ENCODE data around the gene RGS19. TPM values are rescaled to one million over a fixed set of nuclear protein-coding genes. Genes with fewer than 3 reads are reported as not detected.
A peak's percentile ranks its signal among the peaks of the same experiment; 100 is the strongest.

The RGS19 gene
- polyA plus RNA-seq, 12 donors = 3.9 to 19.6 (median 5.0) TPM; not detected in 1

GRCh38 chr20:64050261-64051032 lies 28.9 kb downstream of the RGS19 start:
- no peak for DNase-seq

DNA sequence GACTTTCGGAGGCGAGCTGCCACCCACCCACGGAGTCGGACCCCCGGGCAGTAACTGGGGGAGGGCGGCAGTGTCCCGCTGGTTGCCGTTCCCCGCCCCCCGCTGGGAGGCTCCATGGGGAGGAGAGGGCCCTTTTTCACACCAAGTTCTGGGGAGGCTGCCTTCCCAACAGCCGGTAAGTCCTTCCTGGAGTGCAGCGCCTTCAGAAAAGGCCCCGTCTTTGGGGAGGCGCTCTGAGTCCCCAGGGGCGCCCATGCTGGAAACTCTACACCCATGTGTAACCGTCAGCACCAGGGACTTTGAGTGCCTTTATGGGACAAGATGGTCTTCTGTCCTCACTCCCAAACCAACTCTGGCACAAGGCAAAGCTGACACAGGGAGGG lies 29.4 kb downstream of the RGS19 start:
- DNase-seq = no peak

GRCh38 chr20:64049060-64049877 lies 30.0 kb downstream of the RGS19 start, which contains the start of gene SOX18:
Gene SOX18, minus strand, starts transcription at chr20:64049639. Its CDS starts 123 bp downstream, at chr20:64049516.
- DNase-seq = no peak

GRCh38 chr20:64048402-64049044 lies 30.8 kb downstream of the RGS19 start:
- no peak for DNase-seq

- no peak for DNase-seq
Observed at GRCh38 chr20:64047968-64048401, 31.3 kb downstream of the RGS19 start.

DNA sequence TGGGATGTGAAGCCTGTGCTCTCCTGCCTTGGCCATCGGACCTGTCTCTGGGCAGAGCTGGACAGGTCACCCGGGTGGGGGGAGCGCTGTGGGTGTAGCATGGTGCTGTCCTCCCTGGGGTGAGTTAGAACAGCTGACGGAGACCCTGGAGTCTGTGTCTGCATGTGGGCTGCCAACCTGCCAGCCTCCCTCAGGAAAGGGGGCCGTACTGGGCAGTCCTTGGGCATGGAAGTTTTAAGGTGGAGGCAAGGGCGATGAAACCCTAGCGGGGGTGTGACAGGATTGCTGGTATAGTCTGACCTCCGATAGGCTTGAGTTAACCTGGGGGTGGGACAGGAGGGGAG lies 32.3 kb downstream of the RGS19 start:
- no peak for DNase-seq

GRCh38 chr20:64045346-64046011 lies 33.8 kb downstream of the RGS19 start:
- no peak for DNase-seq

GRCh38 chr20:64044484-64045247 lies 34.7 kb downstream of the RGS19 start:
- no peak for DNase-seq

DNA sequence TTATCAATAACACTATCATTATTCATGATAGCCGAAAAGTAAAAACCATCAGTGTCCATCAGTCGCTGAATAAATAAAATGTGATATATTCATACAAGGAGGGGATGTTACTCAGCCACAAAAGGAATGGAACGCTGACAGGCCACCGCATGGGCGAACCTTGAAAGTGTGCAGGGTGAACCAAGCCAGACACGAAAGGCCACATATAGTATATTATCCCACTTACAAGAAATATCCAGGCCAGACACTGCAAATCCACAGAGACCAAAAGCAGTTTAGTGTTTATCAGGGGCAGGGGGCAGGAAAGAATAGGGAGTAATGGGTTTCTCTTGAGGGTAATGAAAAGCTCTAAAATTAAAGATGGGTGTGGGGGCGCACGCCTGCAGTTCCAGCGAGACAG lies 35.5 kb downstream of the RGS19 start:
- no peak for DNase-seq

- no peak for DNase-seq
Observed at GRCh38 chr20:64042054-64042781, 37.1 kb downstream of the RGS19 start.

- DNase-seq = no peak
Observed at GRCh38 chr20:64041781-64042053, 37.6 kb downstream of the RGS19 start.

DNA sequence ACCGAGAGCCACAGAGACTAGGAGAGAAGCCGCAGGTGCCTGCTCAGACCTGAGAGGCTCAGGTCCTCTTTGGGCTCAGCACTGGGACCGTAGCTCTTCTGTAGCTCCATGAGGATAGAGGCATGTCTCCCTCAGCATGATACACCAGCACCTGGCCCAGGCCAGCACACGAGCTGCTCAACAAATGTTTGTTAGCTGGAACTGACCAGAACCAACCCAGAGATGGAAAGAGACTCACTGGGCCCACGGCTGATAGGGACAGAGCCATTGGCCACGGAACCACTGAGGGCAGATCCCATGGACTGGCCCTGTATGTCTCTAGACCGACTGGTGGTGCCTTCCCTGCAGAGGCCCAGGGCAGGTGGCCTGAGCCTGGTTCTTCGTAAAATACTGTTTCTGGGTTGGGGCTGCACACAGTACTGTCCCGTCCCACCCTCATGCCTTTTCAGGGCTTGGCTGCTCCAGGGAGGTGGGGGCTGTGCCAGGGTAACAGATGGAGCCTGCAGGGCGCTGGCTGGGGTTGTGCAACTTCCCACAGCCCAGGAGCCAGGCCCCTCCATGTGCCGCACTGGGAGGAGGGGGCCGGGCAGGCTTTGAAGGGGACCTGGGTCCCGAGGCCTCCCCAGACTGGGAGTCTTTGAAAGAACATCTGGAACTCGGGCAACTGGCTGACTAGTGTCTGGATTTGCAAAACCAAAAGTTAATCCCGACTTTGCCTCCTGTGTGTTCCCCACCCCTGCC lies 38.1 kb downstream of the RGS19 start:
- no peak for DNase-seq

DNA sequence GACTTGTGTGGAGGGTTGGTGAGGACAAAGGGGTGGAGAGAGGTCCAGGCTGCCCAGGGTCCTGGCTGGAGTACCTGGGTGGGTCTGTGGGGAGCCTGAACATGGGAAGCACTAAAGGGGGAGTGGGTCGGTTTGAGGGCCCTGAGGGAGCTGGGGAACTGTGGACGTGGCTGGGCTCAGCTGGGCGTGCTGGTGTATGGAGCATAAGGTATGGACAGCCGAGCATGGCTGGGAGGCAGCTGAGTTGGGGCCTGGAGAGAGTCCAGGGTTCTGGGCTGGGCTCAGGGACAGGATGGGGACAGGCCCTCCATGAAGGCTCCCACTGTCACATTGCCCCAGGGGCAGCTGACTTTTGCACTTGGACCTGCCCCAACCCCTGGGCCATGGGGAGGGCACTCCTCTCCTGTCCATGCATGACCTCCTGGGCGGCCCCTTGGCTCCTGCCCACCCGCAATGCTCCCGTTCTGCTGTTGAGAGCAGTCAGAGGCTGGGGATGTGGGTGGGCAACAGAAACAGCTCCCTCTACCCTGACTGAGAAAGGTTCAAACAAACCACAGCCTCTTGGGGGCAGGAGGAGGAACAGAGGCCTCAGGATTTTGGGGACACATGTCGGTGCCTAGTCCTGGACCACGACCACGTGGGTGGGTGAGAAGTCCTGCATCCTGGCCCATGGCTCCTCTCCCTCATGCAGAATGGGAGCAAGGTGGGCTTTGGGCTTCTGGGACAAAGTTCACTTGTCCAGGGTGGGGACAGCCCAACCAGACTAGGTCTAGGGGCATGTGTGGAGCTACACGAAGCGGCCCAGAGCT lies 38.9 kb downstream of the RGS19 start:
- no peak for DNase-seq

DNA sequence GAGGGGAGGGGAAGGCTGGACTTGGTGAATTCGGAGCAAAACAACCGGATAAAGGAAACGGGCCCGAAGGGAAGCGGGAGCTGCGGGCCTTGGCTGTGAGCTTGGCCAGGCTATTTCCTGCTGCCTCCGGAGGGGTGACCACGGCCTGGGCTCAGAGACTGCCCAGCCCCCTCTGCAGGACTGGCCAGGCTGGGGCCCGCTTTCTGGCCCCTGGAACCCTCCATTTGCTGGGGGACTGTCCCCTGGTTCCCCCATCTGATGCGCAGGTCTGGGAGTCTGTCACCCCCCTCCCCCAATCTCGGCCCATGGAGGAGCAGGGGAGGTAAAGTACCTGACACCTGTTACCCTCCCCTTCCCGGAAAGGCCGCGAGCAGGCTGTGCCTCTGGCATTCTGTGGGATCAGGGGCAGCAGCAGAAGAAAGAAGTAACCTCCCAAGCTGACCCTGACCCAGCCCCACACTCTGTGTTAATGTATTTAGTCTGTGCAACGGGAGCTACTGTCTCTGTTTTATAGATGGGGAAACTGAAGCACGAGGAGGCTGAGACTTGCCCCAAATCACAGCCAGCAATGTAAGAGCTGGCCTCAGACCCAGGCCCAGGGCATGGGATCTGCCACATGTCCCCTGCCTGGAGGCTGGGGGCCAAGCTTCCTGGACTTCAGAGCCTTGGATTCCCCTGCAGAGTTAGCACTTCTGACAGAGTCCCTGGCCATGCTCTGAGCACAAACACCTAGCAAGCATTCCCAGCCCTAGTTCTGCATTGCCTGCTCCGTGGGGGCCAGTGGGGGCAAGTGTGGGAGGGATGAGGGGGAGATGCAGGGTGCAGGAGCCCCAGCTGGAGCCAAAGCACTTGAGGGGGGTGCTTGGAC lies 39.8 kb downstream of the RGS19 start:
- no peak for DNase-seq

DNA sequence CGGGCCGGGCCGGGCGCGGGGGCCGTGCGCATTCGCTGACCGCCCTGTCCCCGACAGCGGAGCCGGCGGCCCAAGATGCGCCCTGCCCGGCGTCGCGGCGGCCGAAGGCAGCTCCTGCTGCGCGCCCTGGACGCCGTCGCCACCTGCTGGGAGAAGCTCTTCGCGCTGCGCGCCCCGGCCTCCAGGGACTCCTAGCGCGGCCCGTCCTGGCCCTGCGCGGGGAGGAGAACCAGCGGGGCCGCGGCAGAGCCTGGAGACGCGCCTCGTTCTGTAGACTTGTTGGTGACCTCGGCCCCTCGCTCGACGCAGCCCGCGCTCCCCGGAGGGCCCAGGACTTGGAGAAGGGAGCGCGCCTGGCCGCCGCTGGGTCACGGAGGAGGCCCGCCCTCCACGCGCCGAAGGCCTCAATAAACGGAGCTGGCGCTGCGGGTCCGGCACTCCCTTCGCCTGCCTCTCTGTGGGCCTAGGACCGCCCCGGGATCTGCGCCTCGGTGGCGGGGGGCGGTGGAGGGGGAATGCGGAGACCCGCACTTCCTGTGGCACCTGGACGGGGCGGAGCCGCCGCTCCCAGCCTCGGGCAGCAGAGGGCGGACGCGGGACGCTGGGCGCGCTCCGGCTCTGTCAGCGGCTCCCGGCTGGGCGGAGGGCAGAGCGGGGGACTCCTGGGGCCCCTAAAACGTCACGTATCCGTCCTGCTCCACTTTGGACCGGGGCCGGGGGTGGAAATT lies 40.6 kb downstream of the RGS19 start:
- DNase-seq = peak; percentile 53

DNA sequence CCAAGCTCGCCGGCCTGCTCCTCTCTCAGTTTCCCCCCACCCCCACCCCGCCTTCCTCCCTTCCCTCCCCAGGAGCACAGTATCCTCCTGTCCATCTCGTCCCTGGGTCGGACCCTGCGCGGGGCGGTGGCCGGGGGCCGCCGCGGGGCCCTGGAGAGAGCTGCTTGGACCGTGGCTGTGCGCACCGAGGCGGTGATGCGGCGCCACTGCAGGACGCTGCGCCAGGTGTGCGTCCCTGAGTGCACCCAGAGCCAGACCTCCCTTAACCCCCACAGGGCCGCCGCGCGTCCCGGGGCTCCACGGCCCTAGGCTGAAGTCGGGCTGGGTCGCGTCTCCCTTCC lies 41.1 kb downstream of the RGS19 start:
- DNase-seq = no peak

DNA sequence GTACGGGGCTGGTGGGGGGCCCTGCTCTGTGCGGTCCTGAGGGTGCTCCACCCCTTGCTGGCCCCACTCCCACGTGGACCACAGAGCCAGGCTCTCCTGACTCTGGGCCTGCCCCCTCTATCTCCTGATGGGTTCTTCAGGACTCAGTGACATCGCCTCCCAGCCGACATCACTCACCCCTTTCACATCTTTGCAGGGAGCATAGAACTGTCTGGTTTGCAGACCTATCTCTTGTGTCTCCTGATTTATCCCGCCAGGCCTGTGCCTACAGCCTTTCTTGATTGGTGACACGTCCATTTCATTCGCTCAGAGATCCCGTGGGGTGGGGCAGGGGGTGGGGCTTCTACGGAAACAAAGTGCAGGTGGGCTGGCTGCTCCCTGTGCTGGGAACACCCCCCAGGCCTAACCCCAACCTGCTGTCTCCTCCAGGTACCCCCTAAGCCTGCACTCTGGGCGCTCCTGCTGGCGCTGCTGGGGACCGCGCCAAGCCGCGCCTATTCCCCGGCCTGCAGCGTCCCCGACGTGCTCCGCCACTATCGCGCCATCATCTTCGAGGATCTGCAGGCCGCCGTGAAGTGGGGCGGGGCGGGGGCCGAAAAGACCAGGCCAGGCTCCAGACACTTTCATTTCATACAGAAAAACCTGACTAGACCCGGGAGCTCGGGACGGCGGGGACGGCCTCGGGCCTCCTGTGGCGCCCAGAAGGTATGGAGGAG lies 41.7 kb downstream of the RGS19 start:
- DNase-seq = no peak

All from muscle of arm (tissue), 12 donors.